MM.1S (cell line): ENCODE data around the gene PARP3.

Experiments
- DNase-seq: peaks from one replicate; pipeline ENCODE4 v3.0.0-alpha.2; 2015
- H2AFZ ChIP-seq: fragments of 300-600 bp; sonication (generic); 2 replicates; pipeline ENCODE4 v1.6.0; 2016; ENCODE audit warnings: antibody characterized with exemption, low read length
- H3F3A ChIP-seq: fragments of 300-600 bp; sonication (generic); 2 replicates; pipeline ENCODE4 v1.6.1; 2016; ENCODE audit warnings: mild to moderate bottlenecking, antibody characterized with exemption, low read length, moderate library complexity, mixed read lengths; ENCODE audit not compliant: insufficient read depth
- H3K27ac ChIP-seq: fragments of 300-600 bp; sonication (generic); 2 replicates; pipeline ENCODE4 v1.5.1; 2016; ENCODE audit warnings: mild to moderate bottlenecking, low read length
- H3K27me3 ChIP-seq: fragments of 300-600 bp; sonication (generic); replicated peaks from 2 replicates; pipeline ENCODE4 v1.6.0; 2016; ENCODE audit warnings: low read length; ENCODE audit not compliant: insufficient read depth
- H3K36me3 ChIP-seq: fragments of 300-600 bp; sonication (generic); replicated peaks from 2 replicates; pipeline ENCODE4 v1.6.1; 2016; ENCODE audit warnings: mild to moderate bottlenecking, low read length, mixed read lengths; ENCODE audit not compliant: insufficient read depth
- H3K4me1 ChIP-seq: fragments of 300-600 bp; sonication (generic); 2 replicates; pipeline ENCODE4 v1.6.1; 2016; ENCODE audit warnings: low read length, mixed read lengths
- H3K4me2 ChIP-seq: fragments of 300-600 bp; sonication (generic); 2 replicates; pipeline ENCODE4 v1.6.0; 2016; ENCODE audit warnings: low read depth, low read length
- H3K4me3 ChIP-seq: fragments of 300-600 bp; sonication (generic); 2 replicates; pipeline ENCODE4 v1.5.1; 2016; ENCODE audit warnings: low read length, mixed read lengths
- H3K79me2 ChIP-seq: fragments of 300-600 bp; sonication (generic); 2 replicates; pipeline ENCODE4 v1.6.1; 2016; ENCODE audit warnings: mixed run types, low read length, mixed read lengths
- H3K9ac ChIP-seq: fragments of 300-600 bp; sonication (generic); 2 replicates; pipeline ENCODE4 v1.6.1; 2016; ENCODE audit warnings: low read length, mixed read lengths
- H3K9me2 ChIP-seq: fragments of 300-600 bp; sonication (generic); replicated peaks from 2 replicates; pipeline ENCODE4 v1.6.1; 2016; ENCODE audit warnings: mild to moderate bottlenecking, low read length, mixed read lengths; ENCODE audit not compliant: insufficient read depth
- H3K9me3 ChIP-seq: fragments of 300-600 bp; sonication (generic); replicated peaks from 2 replicates; pipeline ENCODE4 v1.6.1; 2016; ENCODE audit warnings: mild to moderate bottlenecking, low read length, mixed read lengths; ENCODE audit not compliant: insufficient read depth
- H4K20me1 ChIP-seq: fragments of 300-600 bp; sonication (generic); 2 replicates; pipeline ENCODE4 v1.6.1; 2016; ENCODE audit warnings: mild to moderate bottlenecking, low read length, moderate library complexity, mixed read lengths; ENCODE audit not compliant: insufficient read depth
- CTCF ChIP-seq: fragments of 300-600 bp; sonication (generic); IDR thresholded peaks from 2 replicates; pipeline ENCODE4 v1.5.1; 2016; ENCODE audit warnings: antibody characterized with exemption, low read length, mixed read lengths
- EZH2 ChIP-seq: fragments of 300-600 bp; sonication (generic); optimal IDR thresholded peaks from 2 replicates; pipeline ENCODE3; 2017; ENCODE audit warnings: low read depth, mild to moderate bottlenecking, antibody characterized with exemption, low read length, mixed read lengths
- EZH2phosphoT487 ChIP-seq: fragments of 300-600 bp; sonication (generic); IDR thresholded peaks from 2 replicates; pipeline ENCODE4 v1.6.1; 2018; ENCODE audit warnings: antibody characterized with exemption, low read length

Gene PARP3

GRCh38 chr3:51980253-51980652, 38.1 kb downstream of the PARP3 start:
- peaks cover 35% of the 10 kb centered on the region for H3F3A ChIP-seq
- H3K36me3 ChIP-seq: no peaks in the 10 kb centered on the region
- H3K9me2 ChIP-seq: no peaks in the 10 kb centered on the region
- no peaks in the 10 kb centered on the region for H3K9me3 ChIP-seq
- H3K27ac ChIP-seq: no peak overlapping the region
- H3K27me3 ChIP-seq: no peaks in the 10 kb centered on the region
- H3K4me2 ChIP-seq: no peak overlapping the region
- peaks cover 8% of the 10 kb centered on the region for H3K79me2 ChIP-seq
- TF ChIP-seq CTCF (no peak), EZH2phosphoT487 (no peak), EZH2 (no peak)
- H2AFZ ChIP-seq: no peak overlapping the region
- no peak for DNase-seq
- H3K4me3 ChIP-seq: no peak overlapping the region
- H3K9ac ChIP-seq: no peak overlapping the region
- H4K20me1 ChIP-seq: no peaks in the 10 kb centered on the region
- no peaks in the 10 kb centered on the region for H3K4me1 ChIP-seq

- peak overlapping the region; percentile 90 for H3K4me3 ChIP-seq
- peak; percentile 85 for TF ChIP-seq CTCF
- no peak for TF ChIP-seq EZH2phosphoT487
- no peak for TF ChIP-seq EZH2
- H3F3A ChIP-seq: peaks cover 24% of the 10 kb centered on the region
- H3K27me3 ChIP-seq: no peaks in the 10 kb centered on the region
- H2AFZ ChIP-seq: peak overlapping the region; percentile 93
- H3K4me1 ChIP-seq: no peaks in the 10 kb centered on the region
- no peaks in the 10 kb centered on the region for H3K36me3 ChIP-seq
- H3K9me2 ChIP-seq: no peaks in the 10 kb centered on the region
- H3K27ac ChIP-seq: peak overlapping the region; percentile 75
- peak overlapping the region; percentile 79 for H3K9ac ChIP-seq
- no peaks in the 10 kb centered on the region for H4K20me1 ChIP-seq
- H3K79me2 ChIP-seq: peaks cover 8% of the 10 kb centered on the region
- H3K4me2 ChIP-seq: peak overlapping the region; percentile 94
- peak; percentile 69 for DNase-seq
- no peaks in the 10 kb centered on the region for H3K9me3 ChIP-seq
Observed at GRCh38 chr3:51982352-51982837, 40.2 kb downstream of the PARP3 start.

- Histone ChIP-seq H3K79me2 (peaks cover 8% of the 10 kb centered on the region), H3K27me3 (no peaks in the 10 kb centered on the region), H3K4me2 (peak within 1 kb of the TSS; percentile 94), H3K4me3 (peak within 1 kb of the TSS; percentile 90), H3K27ac (peak within 1 kb of the TSS; percentile 75), H4K20me1 (no peaks in the 10 kb centered on the region), H2AFZ (peak within 1 kb of the TSS; percentile 93), H3K9me3 (no peaks in the 10 kb centered on the region), H3K36me3 (no peaks in the 10 kb centered on the region), H3K9me2 (no peaks in the 10 kb centered on the region), H3K4me1 (no peaks in the 10 kb centered on the region), H3K9ac (peak within 1 kb of the TSS; percentile 79), H3F3A (peaks cover 22% of the 10 kb centered on the region)
- DNase-seq: peak; percentile 86
- no peak for TF ChIP-seq EZH2
- no peak for TF ChIP-seq CTCF
- no peak for TF ChIP-seq EZH2phosphoT487
Observed at GRCh38 chr3:51982838-51983577, 40.8 kb downstream of the PARP3 start, which contains the start of gene ACY1. Gene ACY1 (plus strand): TSS chr3:51983535. CDS start chr3:51984065, 530 bp downstream.
